ENCODE measurements around the gene ZBTB38.

Gene ZBTB38

DNA sequence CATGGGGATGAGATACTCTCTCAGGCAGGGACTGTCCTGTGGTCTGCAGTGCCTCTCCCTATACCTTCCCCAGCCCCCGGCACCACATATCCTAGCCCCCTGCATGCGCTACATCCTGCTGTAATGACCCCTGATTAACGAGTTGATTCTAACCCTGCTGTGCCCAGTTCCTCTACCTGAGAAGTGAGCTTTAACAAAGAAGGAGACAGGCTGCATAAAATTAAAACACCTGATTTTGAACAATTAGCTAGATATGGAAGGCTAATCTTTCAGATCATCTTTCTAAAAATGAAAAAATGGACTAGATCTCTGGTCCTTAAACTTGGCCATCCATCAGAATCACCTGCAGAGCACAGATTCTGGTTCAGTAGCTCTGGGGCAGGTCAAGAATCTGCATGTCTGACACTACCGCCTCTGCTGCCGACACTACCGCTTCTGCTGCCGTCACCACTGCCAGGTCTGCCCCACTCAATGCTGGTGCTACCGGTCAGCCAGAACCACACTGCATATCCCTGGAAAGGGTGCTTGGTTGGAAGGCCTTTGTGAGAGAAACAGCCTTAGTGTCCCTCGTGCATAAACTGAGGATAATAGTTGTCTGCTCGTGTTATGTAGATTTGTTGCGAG, 33.6 kb upstream of the ZBTB38 start:
- Histone ChIP-seq H3K36me3 (ENCODE audit: low read depth) (no peaks in the 10 kb centered on the region), H3K27me3 (ENCODE audit: insufficient read depth, poor library complexity, severe bottlenecking) (no peaks in the 10 kb centered on the region), H3K4me1 (ENCODE audit: insufficient read depth, poor library complexity, severe bottlenecking) (peaks cover 21% of the 10 kb centered on the region), H3K27ac (ENCODE audit: poor library complexity, severe bottlenecking) (no peak overlapping the region), H3K4me3 (ENCODE audit: severe bottlenecking) (no peak overlapping the region), H3K9me3 (ENCODE audit: severe bottlenecking) (no peaks in the 10 kb centered on the region)
- TF ChIP-seq, protein P1, sequence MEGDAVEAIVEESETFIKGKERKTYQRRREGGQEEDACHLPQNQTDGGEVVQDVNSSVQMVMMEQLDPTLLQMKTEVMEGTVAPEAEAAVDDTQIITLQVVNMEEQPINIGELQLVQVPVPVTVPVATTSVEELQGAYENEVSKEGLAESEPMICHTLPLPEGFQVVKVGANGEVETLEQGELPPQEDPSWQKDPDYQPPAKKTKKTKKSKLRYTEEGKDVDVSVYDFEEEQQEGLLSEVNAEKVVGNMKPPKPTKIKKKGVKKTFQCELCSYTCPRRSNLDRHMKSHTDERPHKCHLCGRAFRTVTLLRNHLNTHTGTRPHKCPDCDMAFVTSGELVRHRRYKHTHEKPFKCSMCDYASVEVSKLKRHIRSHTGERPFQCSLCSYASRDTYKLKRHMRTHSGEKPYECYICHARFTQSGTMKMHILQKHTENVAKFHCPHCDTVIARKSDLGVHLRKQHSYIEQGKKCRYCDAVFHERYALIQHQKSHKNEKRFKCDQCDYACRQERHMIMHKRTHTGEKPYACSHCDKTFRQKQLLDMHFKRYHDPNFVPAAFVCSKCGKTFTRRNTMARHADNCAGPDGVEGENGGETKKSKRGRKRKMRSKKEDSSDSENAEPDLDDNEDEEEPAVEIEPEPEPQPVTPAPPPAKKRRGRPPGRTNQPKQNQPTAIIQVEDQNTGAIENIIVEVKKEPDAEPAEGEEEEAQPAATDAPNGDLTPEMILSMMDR (IDR thresholded peaks at IDR 0.05; ENCODE audit: poor library complexity, severe bottlenecking), result no peak
- ATAC-seq (ENCODE audit: low read depth) (no peak), DNase-seq (ENCODE audit: low spot score) (no peak)

DNA sequence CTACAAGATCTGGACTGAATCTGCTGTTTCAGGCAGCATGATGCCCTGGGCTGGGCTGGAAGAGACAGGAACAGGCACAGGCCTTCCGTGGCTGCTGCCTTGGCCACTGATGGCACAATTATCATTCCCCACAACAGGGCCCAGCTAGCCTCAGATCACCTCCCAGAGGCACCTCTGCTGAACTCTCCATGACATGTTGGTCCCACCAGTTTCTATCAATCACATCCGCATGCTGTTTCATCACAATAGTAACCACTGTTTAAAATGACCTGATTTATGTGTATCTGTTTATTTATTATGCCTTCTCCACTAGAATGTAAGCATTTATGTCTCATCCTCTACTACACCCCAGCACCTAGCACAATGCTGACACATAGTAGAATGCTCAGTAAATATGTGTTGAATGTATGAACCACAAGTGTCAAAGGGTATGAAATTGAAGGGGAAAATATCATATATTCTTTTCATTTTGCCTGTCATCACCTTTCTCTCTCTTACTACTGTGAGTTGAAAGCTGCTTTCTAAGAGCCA, 32.7 kb upstream of the ZBTB38 start:
- DNase-seq (ENCODE audit: low spot score) (no peak), ATAC-seq (ENCODE audit: low read depth) (no peak)
- Histone ChIP-seq H3K9me3 (ENCODE audit: severe bottlenecking) (no peaks in the 10 kb centered on the region), H3K4me3 (ENCODE audit: severe bottlenecking) (no peak overlapping the region), H3K36me3 (ENCODE audit: low read depth) (no peaks in the 10 kb centered on the region), H3K27me3 (ENCODE audit: insufficient read depth, poor library complexity, severe bottlenecking) (no peaks in the 10 kb centered on the region), H3K4me1 (ENCODE audit: insufficient read depth, poor library complexity, severe bottlenecking) (peaks cover 21% of the 10 kb centered on the region), H3K27ac (ENCODE audit: poor library complexity, severe bottlenecking) (no peak overlapping the region)
- TF ChIP-seq, protein P1 (IDR thresholded peaks at IDR 0.05; ENCODE audit: poor library complexity, severe bottlenecking), result no peak

DNA sequence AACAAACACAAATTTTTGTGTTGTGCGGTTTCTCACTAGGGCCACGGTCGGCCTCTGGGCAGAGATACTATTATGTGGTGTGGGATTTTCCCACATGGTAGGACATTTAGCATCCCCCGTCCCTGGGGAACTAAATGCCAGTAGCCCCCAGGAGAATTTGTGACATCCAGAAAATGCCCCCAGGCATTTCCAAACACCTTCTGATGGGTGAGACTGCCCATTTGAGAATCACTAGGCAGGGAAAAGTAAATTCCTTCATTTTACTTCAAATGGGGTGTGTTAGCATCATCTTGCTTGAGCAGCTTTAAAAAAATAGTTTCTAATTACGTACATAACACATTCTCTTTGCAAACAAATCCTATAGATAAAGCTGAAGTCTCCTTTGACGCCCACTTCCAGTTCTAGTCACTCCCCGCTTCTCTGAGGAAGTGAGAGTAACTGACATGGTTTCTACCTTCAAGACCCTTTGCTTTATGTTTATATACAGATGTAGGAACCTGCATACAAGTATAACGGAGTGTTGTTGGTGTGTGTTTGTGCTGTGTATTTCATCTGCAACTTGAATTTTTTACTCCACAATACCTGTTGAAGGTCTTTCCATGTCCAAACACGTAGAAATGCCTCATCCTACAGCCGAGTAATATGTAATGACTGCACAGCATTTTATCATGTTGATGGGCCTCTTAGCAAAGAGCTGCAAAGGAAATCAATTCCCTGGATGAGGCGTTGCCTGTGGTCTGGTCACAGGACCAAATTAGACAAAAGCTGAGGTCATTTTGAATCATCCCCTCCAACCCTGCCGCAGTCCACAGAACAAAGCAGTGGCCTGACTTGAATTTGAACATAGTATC, 31.4 kb upstream of the ZBTB38 start:
- TF ChIP-seq, protein P1 (IDR thresholded peaks at IDR 0.05; ENCODE audit: poor library complexity, severe bottlenecking), result no peak
- Histone ChIP-seq H3K27ac (ENCODE audit: poor library complexity, severe bottlenecking) (peak overlapping the region; percentile 57), H3K4me1 (ENCODE audit: insufficient read depth, poor library complexity, severe bottlenecking) (peaks cover 17% of the 10 kb centered on the region), H3K9me3 (ENCODE audit: severe bottlenecking) (no peaks in the 10 kb centered on the region), H3K36me3 (ENCODE audit: low read depth) (no peaks in the 10 kb centered on the region), H3K4me3 (ENCODE audit: severe bottlenecking) (no peak overlapping the region), H3K27me3 (ENCODE audit: insufficient read depth, poor library complexity, severe bottlenecking) (no peaks in the 10 kb centered on the region)
- DNase-seq (ENCODE audit: low spot score), result no peak
- peak; percentile 90 for ATAC-seq (ENCODE audit: low read depth)

DNA sequence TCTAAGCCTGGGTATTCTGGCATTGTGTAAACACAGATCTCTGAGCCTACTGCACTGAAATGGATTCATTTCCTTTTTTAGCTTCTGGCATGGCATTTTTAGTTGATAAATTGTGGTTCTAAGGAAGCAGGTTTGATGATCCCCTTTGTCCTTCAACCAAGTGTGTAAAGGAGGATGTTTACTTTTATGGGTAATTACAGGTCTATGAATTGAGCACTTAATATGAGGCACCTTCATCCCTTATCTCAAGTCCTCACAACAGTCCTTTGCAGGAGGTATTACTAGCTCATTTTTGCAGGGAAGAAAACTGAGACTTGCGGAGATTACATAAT, 30.8 kb upstream of the ZBTB38 start:
- TF ChIP-seq, protein P1 (IDR thresholded peaks at IDR 0.05; ENCODE audit: poor library complexity, severe bottlenecking), result no peak
- ATAC-seq (ENCODE audit: low read depth) (peak; percentile 15; the same call in 2 of the 3 replicates), DNase-seq (ENCODE audit: low spot score) (no peak)
- Histone ChIP-seq H3K4me3 (ENCODE audit: severe bottlenecking) (no peak overlapping the region), H3K9me3 (ENCODE audit: severe bottlenecking) (no peaks in the 10 kb centered on the region), H3K27ac (ENCODE audit: poor library complexity, severe bottlenecking) (peak overlapping the region; percentile 57), H3K36me3 (ENCODE audit: low read depth) (no peaks in the 10 kb centered on the region), H3K4me1 (ENCODE audit: insufficient read depth, poor library complexity, severe bottlenecking) (peaks cover 12% of the 10 kb centered on the region), H3K27me3 (ENCODE audit: insufficient read depth, poor library complexity, severe bottlenecking) (no peaks in the 10 kb centered on the region)

Data from RWPE2 (cell line).